ENCODE results near the gene EFNA2.

EFNA2 gene

GRCh38 chr19:1248786-1249297 lies 36.8 kb upstream of the EFNA2 start:
- peak in 1 of 3 experiments; percentile 75 for DNase-seq (ENCODE audit: low read depth in 2 of 3, low spot score in 2 of 3)

GRCh38 chr19:1249298-1249989 lies 36.2 kb upstream of the EFNA2 start:
- DNase-seq (ENCODE audit: low read depth in 2 of 3, low spot score in 2 of 3): peak in 1 of 3 experiments; percentile 94

- no peak for DNase-seq (ENCODE audit: low read depth in 2 of 3, low spot score in 2 of 3)
Measured at GRCh38 chr19:1249990-1250436, 35.7 kb upstream of the EFNA2 start.

DNA sequence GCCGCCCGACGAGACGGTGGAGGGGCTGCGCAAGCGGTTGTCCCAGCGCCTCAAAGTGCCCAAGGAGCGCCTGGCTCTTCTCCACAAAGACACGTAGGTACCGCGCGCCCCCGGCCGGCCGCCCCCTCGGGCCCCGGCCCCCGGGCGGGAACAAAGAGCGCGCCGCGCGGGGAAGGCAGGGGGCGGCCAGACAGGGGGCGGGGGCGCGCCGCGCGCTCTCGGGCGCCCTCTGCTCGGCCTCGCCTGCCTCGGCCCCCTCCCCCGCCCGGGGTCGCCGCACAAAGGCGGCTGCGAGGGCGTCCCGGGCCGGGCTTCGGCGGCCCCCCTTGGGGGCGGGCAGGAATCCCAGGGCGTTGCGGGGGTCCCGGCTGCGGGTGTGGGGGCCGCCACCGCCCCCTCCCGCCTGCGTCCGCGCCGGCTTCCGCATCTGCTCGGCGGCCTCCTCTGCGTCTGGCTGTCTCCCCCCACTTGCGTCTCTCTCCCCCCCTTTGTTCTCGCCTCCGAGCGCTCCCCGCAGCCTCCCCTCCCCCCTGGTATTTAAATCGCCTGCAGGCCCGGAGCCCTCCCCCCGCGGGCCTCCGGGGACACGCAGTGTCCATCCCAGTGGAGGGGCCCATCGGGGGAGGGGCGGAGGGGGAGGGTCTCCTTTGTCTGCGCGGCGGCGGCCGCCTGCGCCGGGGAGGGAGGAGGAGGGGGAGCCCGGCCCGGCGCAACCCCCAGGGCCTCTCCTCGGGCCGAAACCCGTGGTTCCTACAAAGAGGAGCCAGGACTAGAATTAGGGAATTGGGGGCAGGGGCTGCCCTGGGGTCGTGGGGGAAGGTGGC lies 35.0 kb upstream of the EFNA2 start:
- DNase-seq (ENCODE audit: low read depth in 2 of 3, low spot score in 2 of 3): no peak

DNA sequence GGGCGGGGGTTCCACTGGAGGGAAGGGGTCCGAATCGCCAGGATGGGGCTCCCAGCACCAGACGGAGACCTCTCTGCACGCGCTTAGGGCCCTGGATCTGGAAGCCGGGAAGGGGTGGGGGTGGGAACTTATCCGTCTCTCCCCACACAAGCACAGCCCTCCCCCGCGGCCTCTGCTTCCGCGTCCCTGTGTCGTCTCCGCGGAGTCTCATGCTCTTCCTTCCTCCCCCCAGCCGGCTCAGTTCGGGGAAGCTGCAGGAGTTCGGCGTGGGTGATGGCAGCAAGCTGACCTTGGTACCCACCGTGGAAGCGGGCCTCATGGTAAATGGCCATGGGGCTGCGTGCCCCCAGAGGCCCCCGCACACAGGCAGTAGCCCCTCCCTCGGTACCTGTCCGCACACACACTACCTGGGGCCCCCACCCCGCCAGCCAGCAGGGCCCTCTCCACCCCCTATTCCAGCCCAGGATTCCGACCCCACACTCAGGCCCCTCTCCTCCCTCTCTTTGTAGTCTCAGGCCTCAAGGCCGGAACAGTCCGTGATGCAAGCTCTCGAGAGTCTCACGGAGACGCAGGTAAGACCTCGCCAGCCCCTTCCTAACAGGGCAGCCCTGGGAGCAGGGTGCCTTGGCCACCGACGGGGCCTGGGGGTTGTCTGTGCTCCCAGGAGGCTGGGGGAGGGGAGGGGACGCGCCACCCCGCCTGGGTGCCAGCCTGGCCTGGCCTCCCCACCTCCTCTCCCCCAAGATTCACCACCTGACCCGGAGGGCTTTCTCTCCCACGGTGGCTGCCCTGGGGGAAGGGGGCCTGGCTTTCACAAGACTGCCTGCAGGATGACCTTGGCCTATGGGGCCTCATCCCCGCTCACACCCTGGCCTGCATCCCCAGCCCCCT lies 34.1 kb upstream of the EFNA2 start:
- no peak for DNase-seq (ENCODE audit: low read depth in 2 of 3, low spot score in 2 of 3)

DNA sequence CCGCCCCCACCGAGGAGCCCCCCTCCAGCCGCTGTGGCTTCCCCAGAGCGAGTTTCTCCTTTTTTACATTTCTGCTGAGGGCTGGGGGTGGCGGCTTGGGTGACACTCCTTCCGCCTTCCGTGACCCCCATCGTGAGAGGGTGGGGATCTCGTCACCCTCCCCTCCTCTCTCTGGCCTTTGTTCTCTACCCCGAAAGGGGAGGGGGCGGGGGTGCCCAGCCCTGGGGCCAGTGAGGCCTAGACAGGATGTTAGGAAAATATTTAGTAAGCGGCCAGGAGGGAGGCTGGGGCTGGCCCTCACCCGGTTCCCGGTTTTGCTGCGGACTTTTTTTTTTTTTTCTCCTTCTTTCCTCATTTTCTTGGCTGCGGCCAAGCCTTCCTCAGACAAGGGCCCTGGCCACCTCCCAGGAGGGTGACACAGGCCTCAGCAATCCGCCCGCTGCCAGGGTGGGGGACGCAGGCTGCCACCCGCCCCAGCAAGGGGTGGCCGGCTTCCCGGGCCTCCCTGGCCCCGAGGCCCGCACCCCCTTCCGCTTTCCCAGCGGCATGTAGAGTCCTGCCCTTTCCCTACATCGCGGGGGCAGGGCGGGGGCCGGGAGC lies 33.4 kb upstream of the EFNA2 start:
- DNase-seq (ENCODE audit: low read depth in 2 of 3, low spot score in 2 of 3): peak in 1 of 3 experiments; percentile 56

- peak in 1 of 3 experiments; percentile 61 for DNase-seq (ENCODE audit: low read depth in 2 of 3, low spot score in 2 of 3)
Measured at GRCh38 chr19:1252821-1253513, 32.7 kb upstream of the EFNA2 start.

DNA sequence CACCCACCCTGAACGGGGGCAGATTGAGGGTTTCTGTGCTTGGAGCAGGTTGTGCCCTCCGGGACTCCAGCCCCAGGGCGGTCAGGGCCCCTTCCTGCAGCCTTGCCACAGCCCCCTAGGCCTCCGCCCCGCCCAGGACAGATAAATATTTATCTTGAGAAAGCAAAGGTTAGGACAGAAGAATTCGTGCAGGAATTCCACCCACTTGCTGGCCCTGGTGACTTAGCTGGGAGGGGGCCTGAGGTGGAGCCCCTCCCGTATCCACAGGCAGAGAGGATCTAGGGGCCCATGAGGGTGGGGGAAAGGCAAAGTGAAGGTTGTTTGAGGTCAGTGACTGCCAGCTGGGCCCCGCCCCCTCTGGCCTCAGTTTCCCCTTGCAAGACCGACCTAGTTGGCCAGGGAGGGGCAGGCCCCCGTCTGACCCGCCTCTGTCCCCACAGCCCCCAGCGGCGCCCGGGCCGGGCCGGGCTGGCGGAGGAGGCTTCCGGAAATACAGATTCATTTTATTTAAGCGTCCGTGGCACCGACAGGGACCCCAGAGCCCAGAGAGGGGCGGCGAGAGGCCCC lies 32.1 kb upstream of the EFNA2 start:
- no peak for DNase-seq (ENCODE audit: low read depth in 2 of 3, low spot score in 2 of 3)

DNA sequence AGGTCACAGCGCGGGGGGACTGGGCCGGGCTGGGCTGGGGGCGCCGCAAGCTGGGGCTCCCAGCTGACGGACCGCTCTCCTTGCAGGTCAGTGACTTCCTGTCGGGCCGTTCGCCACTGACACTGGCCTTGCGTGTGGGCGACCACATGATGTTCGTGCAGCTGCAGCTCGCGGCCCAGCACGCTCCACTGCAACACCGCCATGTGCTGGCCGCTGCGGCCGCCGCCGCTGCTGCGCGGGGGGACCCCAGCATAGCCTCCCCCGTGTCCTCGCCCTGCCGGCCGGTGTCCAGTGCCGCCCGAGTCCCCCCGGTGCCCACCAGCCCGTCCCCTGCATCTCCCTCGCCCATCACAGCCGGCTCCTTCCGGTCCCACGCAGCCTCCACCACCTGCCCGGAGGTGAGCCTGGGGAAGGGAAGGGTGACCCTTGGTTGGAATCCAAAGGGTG lies 31.6 kb upstream of the EFNA2 start:
- no peak for DNase-seq (ENCODE audit: low read depth in 2 of 3, low spot score in 2 of 3)

- DNase-seq (ENCODE audit: low read depth in 2 of 3, low spot score in 2 of 3): no peak
Measured at GRCh38 chr19:1254530-1255185, 31.0 kb upstream of the EFNA2 start.

DNA sequence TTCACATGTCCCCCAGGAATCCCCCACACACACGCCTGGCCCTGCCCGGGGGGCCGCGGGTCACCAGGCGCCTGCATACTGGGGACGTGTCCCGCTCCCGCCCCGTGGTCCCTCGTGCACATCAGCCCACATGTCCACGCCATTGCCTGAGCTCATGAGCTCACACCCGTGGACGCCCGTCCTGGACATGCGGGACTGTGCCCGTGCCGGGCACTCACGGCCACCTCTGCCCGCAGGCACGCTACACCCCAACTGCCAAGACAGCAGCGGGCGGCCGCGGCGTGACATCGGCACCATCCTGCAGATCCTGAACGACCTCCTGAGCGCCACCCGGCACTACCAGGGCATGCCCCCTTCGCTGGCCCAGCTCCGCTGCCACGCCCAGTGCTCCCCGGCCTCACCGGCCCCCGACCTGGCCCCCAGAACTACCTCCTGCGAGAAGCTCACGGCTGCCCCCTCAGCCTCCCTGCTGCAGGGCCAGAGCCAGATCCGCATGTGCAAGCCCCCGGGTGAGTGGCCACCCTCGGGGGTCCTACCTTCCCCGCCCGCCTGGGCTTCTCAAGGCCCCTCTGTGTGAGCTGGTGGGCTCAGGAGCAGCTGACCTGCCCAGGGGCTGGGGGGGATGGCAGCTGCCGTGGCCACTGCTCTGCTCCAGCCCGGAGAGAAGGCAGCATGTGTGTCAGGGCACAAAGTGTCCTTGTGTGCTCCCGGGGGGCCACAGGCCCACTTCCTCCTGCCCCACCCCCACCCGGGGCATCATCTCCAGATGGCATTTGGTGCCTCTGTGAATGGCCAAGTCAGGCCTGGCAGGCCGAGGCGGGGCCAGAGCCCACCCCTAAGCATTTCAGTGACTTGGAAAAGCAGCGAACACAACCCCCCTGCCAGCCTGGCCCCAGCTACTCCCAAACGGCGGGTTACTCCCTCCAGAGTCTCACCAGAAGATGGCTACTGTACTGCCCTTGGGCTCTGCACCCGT lies 30.2 kb upstream of the EFNA2 start:
- DNase-seq (ENCODE audit: low read depth in 2 of 3, low spot score in 2 of 3): no peak

DNA sequence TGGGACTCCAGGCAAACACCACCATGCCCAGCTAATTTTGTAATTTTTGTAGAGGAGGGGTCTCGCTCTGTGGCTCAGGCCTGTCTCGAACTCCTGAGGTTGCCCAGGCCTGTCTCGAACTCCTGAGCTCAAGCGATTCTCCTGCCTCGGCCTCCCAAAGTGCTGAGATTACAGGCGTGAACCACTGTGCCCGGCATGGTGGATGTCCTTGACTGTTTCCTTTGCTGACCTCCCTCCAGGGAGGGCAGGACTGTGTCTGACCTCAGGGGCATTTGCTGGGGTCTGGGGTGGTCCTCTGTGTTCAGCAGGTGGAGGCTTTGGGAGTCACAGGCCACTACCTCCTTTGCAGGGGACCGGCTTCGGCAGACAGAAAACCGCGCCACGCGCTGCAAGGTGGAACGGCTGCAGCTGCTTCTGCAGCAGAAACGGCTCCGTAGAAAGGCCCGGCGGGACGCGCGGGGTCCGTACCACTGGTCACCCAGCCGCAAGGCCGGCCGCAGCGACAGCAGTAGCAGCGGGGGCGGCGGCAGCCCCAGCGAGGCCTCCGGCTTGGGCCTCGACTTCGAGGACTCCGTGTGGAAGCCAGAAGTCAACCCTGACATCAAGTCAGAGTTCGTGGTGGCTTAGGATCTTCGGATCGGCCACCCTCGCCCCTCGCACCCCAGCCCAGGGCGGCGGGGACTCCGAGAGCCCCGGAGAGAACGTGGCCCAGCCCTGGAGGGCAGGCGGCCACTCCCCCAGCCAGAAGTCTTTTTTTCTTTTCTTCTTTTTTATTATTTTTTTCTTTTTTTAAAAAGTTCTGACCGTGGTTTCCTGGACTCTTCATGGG lies 28.8 kb upstream of the EFNA2 start:
- DNase-seq (ENCODE audit: low read depth in 2 of 3, low spot score in 2 of 3): no peak

GRCh38 chr19:1257475-1258162 lies 28.1 kb upstream of the EFNA2 start:
- no peak for DNase-seq (ENCODE audit: low read depth in 2 of 3, low spot score in 2 of 3)

DNA sequence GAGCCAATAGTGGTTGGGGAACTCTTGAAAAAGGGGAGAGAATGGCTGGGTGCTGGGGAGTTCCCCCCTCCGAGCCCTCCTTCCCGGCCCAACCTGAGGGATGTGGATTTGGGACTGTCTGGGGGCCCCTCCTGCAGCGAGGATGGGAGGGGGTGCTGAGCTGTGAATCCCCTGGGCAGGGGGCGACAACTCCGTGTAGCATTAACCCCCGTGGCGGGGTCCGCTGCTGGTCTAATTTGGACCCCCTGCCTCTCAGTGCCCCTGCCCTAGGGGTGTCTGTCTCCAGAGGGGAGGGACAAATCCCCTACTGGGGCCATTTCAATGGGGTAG lies 27.5 kb upstream of the EFNA2 start:
- no peak for DNase-seq (ENCODE audit: low read depth in 2 of 3, low spot score in 2 of 3)

DNA sequence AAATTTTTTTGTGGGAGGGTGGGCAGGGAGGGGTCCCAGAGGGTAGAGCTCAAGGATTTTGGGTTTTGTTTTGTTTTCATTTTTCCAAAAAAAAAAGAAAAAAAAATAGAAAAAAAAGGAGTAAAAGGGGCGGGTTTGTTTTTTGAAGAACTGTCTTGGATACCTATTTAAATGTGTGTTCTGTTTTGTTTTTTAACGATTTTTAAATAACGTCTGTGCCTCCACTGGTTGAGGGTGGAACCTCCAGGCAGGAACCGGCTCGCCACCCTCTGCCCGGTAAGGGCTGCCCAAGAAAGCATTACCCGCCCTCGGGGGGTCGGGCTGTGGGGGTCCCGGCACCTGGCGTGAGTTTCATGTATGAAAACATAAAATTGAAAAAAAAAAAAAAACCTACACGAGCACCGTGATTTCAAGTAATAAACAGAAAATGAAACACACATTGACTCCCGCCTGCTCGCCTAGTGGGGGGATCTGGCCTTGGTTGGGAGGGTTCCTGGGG lies 26.9 kb upstream of the EFNA2 start:
- DNase-seq (ENCODE audit: low read depth in 2 of 3, low spot score in 2 of 3): no peak

DNA sequence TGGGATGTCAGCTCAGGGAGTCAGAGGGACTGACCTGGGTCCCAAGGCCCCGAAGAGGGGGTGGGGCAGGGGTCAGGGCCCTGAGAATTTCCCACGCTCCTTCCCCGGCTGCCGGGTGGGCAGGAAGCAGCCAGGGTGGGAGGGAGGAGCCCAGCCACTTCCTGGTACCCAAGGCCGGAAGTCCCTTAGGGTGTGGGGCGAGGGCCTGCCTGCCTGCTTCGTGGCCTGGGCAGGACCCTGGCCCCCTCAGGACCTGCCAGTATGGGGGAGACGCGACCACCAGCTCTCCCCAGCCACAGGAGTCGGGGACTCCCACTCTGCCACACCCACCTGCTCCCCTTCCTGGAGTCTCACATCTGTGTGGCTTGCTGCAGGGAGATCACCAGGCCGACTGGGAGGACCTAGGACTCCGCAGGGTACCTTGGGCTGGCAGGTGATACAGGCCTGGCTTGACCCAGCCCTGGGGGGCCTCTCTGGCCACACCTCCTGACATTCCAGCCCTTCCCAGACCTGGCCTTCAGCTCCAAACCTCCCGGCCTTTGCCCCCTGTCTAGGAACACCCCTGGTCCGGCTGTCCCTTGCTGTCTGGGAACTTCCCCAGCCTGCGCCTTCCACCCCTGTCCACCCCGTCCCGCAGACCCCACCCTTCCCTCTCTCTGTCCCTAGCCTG lies 26.3 kb upstream of the EFNA2 start:
- peak in 1 of 3 experiments; percentile 60 for DNase-seq (ENCODE audit: low read depth in 2 of 3, low spot score in 2 of 3)

All from activated CD8-positive, alpha-beta memory T cell treated with anti-CD3 and anti-CD28 coated beads for 48 hours (primary cell).